GM23248 (cell line): ENCODE data around the gene TYW1.
"Not testable (repeated sequence)": the region's sequence is repeated elsewhere in the genome, so short reads cannot be mapped to it uniquely, and the experiment has no call there.

Source experiments
- EZH2 ChIP-seq: fragments of 200-600 bp; sonication (generic); IDR thresholded peaks from 2 replicates; pipeline ENCODE4 v1.6.1; 2018; ENCODE audit warnings: antibody characterized with exemption, mild to moderate bottlenecking; ENCODE audit not compliant: insufficient read depth, poor library complexity, severe bottlenecking
- EZH2phosphoT487 ChIP-seq: fragments of 200-600 bp; sonication (generic); IDR thresholded peaks from 2 replicates; pipeline ENCODE4 v1.6.1; 2018; ENCODE audit warnings: antibody characterized with exemption, moderate library complexity, mild to moderate bottlenecking, low read depth; ENCODE audit not compliant: insufficient read depth

- not testable (repeated sequence) for TF ChIP-seq EZH2, EZH2phosphoT487
These were observed 149.1 kb downstream of the TYW1 start for GRCh38 chr7:67145581-67146193.
